ENCODE data around the gene DNAJC11.

Gene DNAJC11

GRCh38 chr1:6624710-6625583 is 76.7 kb downstream of the DNAJC11 start, which contains the start of gene THAP3:
TSS of gene THAP3 (plus strand) at chr1:6624868. CDS start at chr1:6625219, 351 bp downstream.
- TF ChIP-seq, protein P1, sequence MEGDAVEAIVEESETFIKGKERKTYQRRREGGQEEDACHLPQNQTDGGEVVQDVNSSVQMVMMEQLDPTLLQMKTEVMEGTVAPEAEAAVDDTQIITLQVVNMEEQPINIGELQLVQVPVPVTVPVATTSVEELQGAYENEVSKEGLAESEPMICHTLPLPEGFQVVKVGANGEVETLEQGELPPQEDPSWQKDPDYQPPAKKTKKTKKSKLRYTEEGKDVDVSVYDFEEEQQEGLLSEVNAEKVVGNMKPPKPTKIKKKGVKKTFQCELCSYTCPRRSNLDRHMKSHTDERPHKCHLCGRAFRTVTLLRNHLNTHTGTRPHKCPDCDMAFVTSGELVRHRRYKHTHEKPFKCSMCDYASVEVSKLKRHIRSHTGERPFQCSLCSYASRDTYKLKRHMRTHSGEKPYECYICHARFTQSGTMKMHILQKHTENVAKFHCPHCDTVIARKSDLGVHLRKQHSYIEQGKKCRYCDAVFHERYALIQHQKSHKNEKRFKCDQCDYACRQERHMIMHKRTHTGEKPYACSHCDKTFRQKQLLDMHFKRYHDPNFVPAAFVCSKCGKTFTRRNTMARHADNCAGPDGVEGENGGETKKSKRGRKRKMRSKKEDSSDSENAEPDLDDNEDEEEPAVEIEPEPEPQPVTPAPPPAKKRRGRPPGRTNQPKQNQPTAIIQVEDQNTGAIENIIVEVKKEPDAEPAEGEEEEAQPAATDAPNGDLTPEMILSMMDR (IDR thresholded peaks at IDR 0.05; ENCODE audit: insufficient read depth, low read depth, low read length, missing control alignments): peak; percentile 20
- H3K4me3 ChIP-seq (ENCODE audit: low read depth, low read length): peak within 1 kb of the TSS; percentile 82
- DNase-seq (ENCODE audit: low read depth): peak; percentile 92

- H3K4me3 ChIP-seq (ENCODE audit: low read depth, low read length): no peak overlapping the region
- DNase-seq (ENCODE audit: low read depth): no peak
- TF ChIP-seq, protein P1 (IDR thresholded peaks at IDR 0.05; ENCODE audit: insufficient read depth, low read depth, low read length, missing control alignments): no peak
Measured at GRCh38 chr1:6623269-6623965, 78.2 kb downstream of the DNAJC11 start.

GRCh38 chr1:6622396-6623152 is 79.0 kb downstream of the DNAJC11 start:
- no peak overlapping the region for H3K4me3 ChIP-seq (ENCODE audit: low read depth, low read length)
- DNase-seq (ENCODE audit: low read depth): no peak
- TF ChIP-seq, protein P1 (IDR thresholded peaks at IDR 0.05; ENCODE audit: insufficient read depth, low read depth, low read length, missing control alignments): no peak

DNA sequence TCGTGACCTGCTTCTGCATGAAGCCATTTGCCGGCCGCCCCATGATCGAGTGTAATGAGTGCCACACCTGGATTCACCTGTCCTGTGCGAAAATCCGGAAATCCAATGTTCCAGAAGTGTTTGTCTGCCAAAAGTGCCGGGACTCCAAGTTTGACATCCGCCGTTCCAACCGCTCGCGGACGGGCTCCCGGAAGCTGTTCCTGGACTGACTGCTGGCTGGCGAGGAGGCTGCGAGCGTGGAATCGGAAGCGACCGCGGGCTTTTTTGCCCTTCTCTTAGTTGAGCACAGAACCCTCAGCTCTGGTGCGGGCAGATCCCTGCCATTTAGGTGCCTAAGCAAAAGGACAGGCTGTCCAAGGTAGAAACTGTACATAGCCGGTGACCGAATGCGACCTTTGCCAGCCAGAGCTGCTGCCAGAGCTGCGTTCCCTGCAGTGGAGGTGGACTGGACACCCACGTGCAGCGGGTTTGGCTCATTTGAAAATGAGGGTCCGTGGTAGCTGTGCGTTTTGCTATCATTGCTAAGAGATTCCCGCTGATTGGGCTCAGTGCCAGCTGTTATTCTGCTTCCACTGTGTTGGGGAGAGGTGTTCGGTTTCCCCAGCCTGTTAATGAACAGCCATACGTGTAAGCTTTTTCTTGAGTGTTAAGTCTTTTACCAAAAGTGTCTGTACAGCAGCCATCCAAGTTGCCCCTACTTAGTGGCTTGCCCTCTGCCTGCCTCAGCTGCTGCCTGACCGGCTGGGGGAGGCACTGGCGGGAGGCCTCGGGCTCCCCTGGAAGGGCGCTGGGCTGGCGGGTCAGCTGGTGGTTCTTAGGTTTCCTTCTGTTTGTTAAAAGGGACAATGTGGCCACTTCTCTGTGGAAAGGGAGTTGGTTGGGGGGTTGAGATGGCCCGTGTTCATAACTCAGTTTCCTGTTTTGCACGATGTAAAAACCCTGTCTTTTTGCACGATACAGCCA is 79.9 kb downstream of the DNAJC11 start:
- no peak overlapping the region for H3K4me3 ChIP-seq (ENCODE audit: low read depth, low read length)
- no peak for DNase-seq (ENCODE audit: low read depth)
- TF ChIP-seq, protein P1 (IDR thresholded peaks at IDR 0.05; ENCODE audit: insufficient read depth, low read depth, low read length, missing control alignments): no peak

DNA sequence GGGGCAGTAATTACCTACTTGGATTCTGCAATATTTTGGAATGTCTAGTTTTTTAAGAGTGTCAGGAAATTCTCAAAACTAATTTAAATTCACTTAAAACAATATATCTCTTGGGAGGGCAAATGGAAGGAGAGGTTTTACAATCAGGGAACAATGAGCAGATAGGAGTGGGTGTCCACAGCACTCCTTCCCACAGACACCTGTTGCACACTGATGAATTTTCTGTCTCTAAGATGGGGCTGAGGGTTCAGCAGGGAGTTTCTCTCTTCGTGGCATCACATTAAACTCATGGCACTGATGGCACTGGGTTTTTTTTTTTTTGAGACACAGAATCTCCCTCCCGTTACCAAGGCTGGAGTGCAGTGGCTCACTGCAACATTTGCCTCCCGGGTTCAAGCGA is 82.6 kb downstream of the DNAJC11 start:
- DNase-seq (ENCODE audit: low read depth): no peak
- H3K4me3 ChIP-seq (ENCODE audit: low read depth, low read length): no peak overlapping the region
- TF ChIP-seq, protein P1 (IDR thresholded peaks at IDR 0.05; ENCODE audit: insufficient read depth, low read depth, low read length, missing control alignments): no peak

All from GM12865 (cell line).